PC-9 (cell line): ENCODE data around the gene CHST11.

ENCODE experiments used
- EZH2 ChIP-seq: fragments of 200-600 bp; sonication (generic); IDR thresholded peaks from 2 replicates; pipeline ENCODE4 v1.8.0; 2017; ENCODE audit warnings: antibody characterized with exemption, low read depth
- TF ChIP-seq, protein P1 (sequence below): fragments of 200-600 bp; sonication (generic); conservative IDR thresholded peaks from 2 replicates; pipeline ENCODE4 v1.6.1; 2017; ENCODE audit warnings: mixed run types, antibody characterized with exemption, mild to moderate bottlenecking, moderate library complexity

- TF ChIP-seq, protein P1, sequence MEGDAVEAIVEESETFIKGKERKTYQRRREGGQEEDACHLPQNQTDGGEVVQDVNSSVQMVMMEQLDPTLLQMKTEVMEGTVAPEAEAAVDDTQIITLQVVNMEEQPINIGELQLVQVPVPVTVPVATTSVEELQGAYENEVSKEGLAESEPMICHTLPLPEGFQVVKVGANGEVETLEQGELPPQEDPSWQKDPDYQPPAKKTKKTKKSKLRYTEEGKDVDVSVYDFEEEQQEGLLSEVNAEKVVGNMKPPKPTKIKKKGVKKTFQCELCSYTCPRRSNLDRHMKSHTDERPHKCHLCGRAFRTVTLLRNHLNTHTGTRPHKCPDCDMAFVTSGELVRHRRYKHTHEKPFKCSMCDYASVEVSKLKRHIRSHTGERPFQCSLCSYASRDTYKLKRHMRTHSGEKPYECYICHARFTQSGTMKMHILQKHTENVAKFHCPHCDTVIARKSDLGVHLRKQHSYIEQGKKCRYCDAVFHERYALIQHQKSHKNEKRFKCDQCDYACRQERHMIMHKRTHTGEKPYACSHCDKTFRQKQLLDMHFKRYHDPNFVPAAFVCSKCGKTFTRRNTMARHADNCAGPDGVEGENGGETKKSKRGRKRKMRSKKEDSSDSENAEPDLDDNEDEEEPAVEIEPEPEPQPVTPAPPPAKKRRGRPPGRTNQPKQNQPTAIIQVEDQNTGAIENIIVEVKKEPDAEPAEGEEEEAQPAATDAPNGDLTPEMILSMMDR: no peak
- TF ChIP-seq EZH2: no peak
Observed at GRCh38 chr12:104462931-104463339, 6.2 kb downstream of the CHST11 start.
